GM21515 (cell line): ENCODE data around the gene TRMU.

ENCODE experiments used
- ATAC-seq: cut with Tn5 transposase; IDR thresholded peaks from one replicate; pipeline ENCODE4 v1.9.1; 2021; ENCODE audit not compliant: unreplicated experiment

TRMU gene

GRCh38 chr22:46336119-46337078 lies 885 bp downstream of the TRMU start:
- ATAC-seq: no peak

DNA sequence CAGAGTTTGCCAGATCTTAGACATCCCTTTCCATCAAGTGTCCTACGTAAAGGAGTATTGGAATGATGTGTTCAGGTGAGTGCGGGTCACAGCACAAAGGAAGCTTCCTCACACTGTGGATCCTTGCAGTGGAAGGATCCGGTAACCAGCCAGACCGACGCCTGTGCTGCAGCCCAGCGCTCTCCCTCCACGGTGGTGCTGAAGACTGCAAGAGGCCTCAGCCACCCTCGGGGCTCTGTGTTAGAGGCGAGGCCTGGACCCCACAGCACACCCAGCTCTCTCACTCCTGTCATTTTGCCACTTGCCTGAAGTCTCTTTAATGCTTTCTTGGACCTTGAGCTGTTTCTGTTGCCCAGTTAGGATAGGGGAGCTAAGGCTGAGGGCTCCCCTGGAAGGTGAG lies 2.4 kb downstream of the TRMU start:
- no peak for ATAC-seq

DNA sequence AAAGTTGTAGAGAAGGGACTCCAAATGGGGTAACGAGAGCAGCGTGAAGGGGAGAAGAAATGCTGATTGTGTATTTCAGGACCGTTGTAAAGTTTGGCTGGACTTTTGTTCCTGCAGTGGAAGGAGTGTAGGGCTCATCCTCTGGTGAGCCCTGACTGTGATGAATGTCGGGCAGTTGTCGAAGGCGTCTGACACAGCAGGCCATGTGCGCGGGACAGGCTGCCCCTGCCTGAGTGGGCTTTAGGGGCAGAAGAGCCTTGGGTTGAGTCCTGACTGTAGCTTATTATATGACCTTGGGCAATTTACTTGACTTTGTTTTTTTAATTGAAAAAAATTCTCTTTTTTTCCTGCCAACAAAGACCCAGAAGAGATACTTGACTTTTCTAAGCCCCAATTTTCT lies 3.1 kb downstream of the TRMU start:
- ATAC-seq: no peak

- no peak for ATAC-seq
Measured at GRCh38 chr22:46339956-46340355, 4.4 kb downstream of the TRMU start.

GRCh38 chr22:46340676-46341075 lies 5.2 kb downstream of the TRMU start:
- ATAC-seq: no peak

GRCh38 chr22:46346680-46347405 lies 11.3 kb downstream of the TRMU start:
- ATAC-seq: no peak

GRCh38 chr22:46347646-46348045 lies 12.1 kb downstream of the TRMU start:
- ATAC-seq: no peak

DNA sequence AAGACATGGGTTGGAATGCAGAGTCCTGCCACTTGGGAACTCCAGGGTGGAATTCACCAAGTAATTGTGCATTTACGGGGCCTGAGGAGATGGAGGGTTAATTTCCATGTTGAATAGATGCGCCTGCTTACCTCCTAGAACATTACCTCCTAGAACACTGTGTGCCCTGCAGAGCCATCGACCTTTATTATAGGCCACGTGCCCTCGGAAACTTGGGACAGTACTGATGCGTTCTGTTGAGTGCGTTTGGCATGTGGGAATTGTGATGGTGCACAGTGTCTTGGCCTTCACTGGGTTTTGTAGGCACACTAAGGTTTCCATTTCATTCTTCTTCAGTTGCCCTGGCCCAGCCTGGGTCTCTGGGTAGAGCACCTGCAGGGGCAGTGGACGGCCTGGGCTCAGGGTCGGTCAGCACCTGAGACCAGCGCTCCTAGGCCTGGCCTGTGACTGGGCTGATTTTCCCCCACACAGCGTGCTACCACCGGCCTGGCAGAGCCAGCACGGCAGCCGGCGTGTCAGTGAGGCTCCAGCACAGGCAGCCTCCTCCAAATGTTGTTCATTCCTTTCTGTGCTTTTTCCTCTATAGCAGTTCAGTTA lies 12.7 kb downstream of the TRMU start:
- ATAC-seq: no peak

GRCh38 chr22:46349238-46349637 lies 13.7 kb downstream of the TRMU start:
- no peak for ATAC-seq

GRCh38 chr22:46349681-46350080 lies 14.2 kb downstream of the TRMU start:
- no peak for ATAC-seq

DNA sequence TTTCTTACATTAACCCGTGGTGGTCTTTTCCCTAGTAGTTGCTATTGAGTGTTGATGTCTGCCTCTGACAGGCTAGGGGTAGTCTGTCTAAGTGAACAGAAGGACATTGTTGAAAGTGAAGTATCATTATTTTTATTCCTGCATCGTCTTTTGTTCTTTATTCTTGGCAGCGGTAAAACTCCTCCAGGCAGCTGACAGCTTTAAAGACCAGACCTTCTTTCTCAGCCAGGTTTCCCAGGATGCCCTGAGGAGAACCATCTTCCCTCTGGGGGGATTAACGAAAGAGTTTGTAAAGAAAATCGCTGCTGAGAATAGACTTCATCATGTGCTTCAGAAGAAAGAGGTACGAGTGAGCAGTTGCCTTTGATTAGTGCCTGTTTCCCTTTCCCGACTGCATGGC lies 14.6 kb downstream of the TRMU start:
- ATAC-seq: no peak

DNA sequence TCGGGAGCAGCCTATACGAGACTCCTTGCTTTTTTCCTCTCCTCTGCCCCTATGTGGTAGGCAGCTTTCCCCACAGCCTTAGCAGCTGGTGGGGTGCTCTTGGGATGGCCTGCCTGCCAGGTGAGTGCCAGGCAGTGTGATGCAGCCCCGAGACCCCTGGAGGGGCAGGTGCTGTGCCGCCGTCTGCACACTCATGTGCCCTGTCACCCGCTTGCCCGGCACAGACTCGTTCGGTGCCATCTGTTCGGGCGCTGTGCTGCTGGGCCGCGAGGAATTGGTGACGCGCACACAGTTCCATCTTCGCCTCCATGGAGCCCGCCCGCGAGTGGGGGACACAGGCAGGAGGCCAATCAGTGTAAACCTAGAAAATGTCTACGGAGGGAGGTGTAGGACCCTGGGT lies 15.1 kb downstream of the TRMU start:
- ATAC-seq: no peak

- ATAC-seq: no peak
Measured at GRCh38 chr22:46351131-46351735, 15.7 kb downstream of the TRMU start.

GRCh38 chr22:46351767-46352166 lies 16.3 kb downstream of the TRMU start:
- no peak for ATAC-seq

DNA sequence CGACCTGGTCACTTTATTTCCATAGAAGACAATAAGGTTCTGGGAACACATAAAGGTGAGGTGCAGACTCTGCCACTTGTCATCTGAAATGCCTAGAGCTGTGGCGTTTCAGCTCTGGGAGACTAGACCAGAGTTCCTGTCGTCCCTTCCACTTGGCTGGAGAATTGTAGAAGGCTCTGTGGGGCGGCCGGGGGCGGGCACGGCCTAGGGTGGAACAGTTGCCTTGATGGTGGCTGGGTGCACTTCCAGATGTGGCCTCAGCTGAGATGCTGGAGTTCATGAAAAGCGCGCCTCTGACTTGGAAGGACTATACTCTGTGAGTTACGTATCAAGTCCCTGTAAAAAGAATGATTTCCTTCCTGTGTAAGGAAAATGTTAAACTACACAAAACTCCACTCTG lies 16.8 kb downstream of the TRMU start:
- ATAC-seq: no peak

DNA sequence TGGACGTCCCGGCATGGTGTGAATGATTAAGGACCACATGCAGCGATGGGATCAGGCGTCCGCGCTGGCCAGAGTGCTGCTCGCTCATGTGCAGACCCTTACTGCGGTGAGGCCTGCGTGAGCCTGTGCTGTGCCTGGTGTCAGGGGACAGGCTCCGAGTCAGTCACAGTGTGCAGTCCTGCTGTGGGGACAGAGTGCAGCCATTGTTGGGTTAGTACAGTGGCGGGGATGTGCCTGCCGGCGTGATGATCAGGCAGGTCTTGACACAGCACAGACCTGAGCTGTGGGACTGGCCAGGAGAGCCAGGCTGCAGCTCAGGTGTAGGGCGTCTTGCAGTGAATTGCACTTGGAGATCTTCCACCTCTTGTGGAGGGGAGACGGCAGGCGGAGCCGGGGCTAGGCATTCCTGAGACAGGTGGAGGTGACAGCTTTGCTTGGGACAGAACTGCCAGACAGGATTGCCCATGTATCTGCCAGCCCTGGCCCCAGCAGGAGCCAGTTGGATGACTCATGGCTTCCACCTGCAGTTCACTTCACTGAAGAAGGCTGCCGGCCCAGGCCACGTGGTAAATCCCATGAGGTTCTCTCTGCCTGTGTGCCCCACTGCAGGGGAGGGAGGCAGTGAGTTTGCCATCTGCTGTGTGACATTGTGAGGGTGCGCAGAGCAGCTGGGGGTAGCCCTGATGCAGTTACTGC lies 17.3 kb downstream of the TRMU start:
- no peak for ATAC-seq

- no peak for ATAC-seq
Measured at GRCh38 chr22:46353483-46354105, 18.1 kb downstream of the TRMU start.

DNA sequence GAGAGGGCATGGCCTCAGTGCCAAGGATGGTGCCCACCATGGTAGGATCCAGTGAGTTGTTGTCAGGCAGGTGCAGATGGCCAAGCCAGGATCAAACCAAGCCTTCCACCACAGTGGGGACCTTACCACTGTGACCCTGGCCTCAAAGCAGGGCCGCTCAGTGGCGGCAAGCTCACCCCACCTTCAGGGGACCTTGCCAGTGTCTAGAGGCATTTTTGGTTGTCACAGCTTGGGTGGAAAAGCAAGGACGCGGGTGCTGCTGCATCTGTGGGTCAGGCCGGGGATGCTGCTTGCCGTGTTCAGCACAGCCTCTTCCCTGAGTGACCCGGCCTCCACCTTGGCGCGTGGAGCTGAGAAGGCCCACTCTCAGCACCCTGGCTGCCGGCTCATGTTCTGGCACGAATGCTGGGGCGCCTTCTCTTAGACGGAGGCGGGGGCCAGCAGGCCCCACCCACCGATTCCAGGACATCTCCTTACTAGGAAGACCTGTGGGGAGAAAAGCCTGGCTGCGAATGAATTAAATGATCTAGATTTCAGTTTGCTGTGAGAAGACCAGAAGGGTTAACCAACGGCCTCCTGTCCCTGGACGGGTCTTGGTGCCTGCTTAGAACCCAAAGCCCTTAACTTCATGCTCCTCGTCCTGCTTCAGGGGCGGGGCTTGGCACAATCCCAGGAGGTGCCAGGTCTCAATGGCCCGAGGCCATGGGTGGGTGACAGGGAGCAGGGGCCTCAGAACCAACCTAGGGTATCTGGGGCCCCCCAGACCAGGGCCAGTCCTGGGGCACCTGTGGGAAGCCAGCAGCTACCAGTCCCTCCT lies 18.9 kb downstream of the TRMU start:
- no peak for ATAC-seq

DNA sequence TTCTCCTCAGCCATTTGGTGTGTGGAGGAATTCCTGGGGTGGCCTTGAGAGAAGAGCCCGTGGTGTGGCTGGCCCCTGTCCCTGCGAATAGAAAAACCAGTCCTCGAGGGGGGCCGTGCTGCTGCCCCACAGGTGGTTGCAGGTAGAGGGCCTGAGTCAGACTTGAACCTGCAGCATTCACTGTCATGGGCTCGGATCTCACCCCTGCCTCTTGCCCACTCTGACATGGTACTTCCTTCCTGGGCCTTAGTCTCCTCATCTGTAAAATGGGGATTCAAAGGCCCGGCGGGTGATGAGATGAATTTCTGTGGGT lies 19.4 kb downstream of the TRMU start:
- ATAC-seq: no peak
